ENCODE data around the gene SAMHD1.

SAMHD1 gene

GRCh38 chr20:36872852-36873251 lies 78.7 kb downstream of the SAMHD1 start:
- no peak for DNase-seq (ENCODE audit: low spot score)

- no peak for DNase-seq (ENCODE audit: low spot score)
These were observed 79.6 kb downstream of the SAMHD1 start for GRCh38 chr20:36871640-36872570.

GRCh38 chr20:36866681-36867495 lies 84.6 kb downstream of the SAMHD1 start:
- DNase-seq (ENCODE audit: low spot score), result peak; percentile 44

- DNase-seq (ENCODE audit: low spot score), result no peak
These were observed 85.3 kb downstream of the SAMHD1 start for GRCh38 chr20:36866164-36866563.

GRCh38 chr20:36865861-36866149 lies 85.7 kb downstream of the SAMHD1 start:
- DNase-seq (ENCODE audit: low spot score), result no peak

GRCh38 chr20:36865076-36865860 lies 86.2 kb downstream of the SAMHD1 start:
- no peak for DNase-seq (ENCODE audit: low spot score)

- DNase-seq (ENCODE audit: low spot score), result no peak
These were observed 88.4 kb downstream of the SAMHD1 start for GRCh38 chr20:36862857-36863668.

GRCh38 chr20:36861875-36862801 lies 89.4 kb downstream of the SAMHD1 start:
- no peak for DNase-seq (ENCODE audit: low spot score)

GRCh38 chr20:36861625-36861874 lies 90.0 kb downstream of the SAMHD1 start:
- DNase-seq (ENCODE audit: low spot score), result no peak

GRCh38 chr20:36860811-36861624 lies 90.5 kb downstream of the SAMHD1 start:
- no peak for DNase-seq (ENCODE audit: low spot score)

GRCh38 chr20:36860339-36860738 lies 91.2 kb downstream of the SAMHD1 start:
- no peak for DNase-seq (ENCODE audit: low spot score)

- DNase-seq (ENCODE audit: low spot score), result no peak
These were observed 91.7 kb downstream of the SAMHD1 start for GRCh38 chr20:36859700-36860330.

GRCh38 chr20:36859282-36859555 lies 92.3 kb downstream of the SAMHD1 start:
- DNase-seq (ENCODE audit: low spot score), result no peak

GRCh38 chr20:36856691-36857635 lies 94.5 kb downstream of the SAMHD1 start:
- DNase-seq (ENCODE audit: low spot score), result no peak

GRCh38 chr20:36856195-36856594 lies 95.3 kb downstream of the SAMHD1 start:
- no peak for DNase-seq (ENCODE audit: low spot score)

- DNase-seq (ENCODE audit: low spot score), result no peak
These were observed 96.3 kb downstream of the SAMHD1 start for GRCh38 chr20:36855241-36855657.

GRCh38 chr20:36854348-36855240 lies 96.9 kb downstream of the SAMHD1 start:
- no peak for DNase-seq (ENCODE audit: low spot score)
